ENCODE results near the gene A4GALT.
"Not testable (repeated sequence)": the region's sequence is repeated elsewhere in the genome, so short reads cannot be mapped to it uniquely, and the experiment has no call there.

A4GALT gene

DNA sequence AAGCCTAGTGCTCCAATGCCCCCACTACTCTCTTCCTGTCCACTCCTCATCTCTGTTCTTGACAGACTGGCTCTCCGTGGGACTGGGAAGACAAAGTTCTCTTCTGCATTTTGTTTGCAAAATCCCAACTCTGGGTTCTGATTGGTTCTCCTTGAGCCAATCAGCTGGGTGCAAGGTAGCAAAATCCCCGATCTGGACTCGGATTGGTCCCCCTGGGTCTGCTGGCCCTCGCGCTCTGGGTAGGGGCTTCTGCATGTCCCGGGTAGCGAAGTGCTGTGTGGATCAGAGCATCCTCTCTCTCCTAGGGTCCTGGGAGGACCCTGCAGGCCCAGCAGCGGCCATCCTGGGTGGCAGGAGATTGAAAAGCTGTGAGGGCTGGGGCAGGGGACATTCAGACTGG, 22.3 kb upstream of the A4GALT start:
- in situ Hi-C loops (cut with HindIII; ENCODE audit: low sequenced_read_pairs) = loop anchor here (5.0 kb wide), 2 partner anchors 61 to 111 kb away; no protein-coding TSS in a partner anchor

DNA sequence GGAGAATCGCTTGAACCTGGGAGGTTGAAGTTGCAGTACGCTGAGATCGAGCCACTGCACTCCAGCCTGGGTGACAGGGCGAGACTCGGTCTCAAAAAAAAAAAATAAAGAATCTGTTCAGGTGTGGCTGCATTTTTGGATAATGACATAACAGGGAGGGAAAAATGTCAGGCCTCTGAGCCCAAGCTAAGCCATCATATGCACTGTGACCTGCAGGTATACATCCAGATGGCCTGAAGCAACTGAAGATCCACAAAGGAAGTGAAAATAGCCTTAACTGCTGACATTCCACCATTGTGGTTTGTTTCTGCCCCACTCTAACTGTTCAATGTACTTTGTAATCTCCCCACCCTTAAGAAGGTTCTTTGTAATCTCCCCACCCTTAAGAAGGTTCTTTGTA, 19.6 kb upstream of the A4GALT start:
- in situ Hi-C loops (cut with HindIII; ENCODE audit: low sequenced_read_pairs) = loop anchor here (5.0 kb wide), 2 partner anchors 58 to 108 kb away; no protein-coding TSS in a partner anchor

DNA sequence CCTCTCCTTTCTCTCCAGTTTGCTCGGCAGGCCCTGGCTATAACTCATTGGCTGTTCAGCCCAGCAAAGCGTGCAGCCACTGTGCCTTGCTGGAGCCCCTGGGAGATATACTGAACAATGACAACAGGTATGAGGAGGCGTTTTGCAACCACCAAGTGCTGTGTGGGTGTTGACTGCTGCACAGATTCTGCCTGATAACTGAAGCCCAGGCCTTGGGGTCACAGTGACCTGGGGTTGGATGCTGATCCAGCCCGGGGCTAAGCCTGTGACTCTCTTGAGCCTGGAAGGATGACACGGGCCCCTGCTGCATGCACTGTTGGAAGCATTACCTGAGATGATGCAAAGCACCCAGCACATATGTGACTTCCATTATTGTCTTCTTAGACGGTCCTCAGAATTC, 13.7 kb upstream of the A4GALT start:
- in situ Hi-C loops (cut with HindIII; ENCODE audit: low sequenced_read_pairs) = no loop called here

DNA sequence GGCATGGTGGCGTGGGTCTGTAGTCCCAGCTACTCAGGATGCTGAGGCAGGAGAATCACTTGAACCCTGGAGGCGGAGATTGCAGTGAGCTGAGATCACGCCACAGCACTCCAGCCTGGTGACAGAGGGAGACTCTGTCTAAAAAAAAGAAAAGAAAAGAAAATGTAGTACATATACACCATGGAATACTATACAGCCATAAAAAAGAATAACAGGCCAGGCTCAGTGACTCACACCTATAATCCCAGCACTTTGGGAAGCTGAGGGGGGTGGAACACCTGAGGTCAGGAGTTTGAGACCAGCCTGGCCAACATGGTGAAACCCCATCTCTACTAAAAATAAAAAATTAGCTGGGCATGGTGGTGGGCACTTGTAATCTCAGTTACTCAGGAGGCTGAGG, 12.7 kb upstream of the A4GALT start:
- in situ Hi-C loops (cut with HindIII; ENCODE audit: low sequenced_read_pairs) = not testable (repeated sequence)

DNA sequence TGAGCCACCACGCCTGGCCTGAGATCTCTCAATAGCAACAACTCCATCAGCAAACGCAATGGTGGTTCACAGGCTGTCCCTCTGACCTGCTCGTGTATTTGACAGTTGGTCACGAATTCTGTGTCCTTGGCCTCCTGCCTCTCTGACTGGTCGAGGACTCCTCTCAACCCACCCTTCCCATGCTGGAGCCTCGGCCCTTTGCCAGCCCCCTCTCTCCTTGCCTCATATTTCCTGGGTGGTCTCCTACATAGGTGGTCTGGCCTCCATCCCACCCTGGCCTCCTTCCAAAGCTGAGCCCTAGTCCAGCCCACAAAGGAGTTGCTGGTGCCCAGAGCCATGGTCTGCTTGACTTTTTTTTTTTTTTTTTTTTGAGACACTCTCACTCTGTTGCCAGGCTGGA, 11.4 kb upstream of the A4GALT start:
- in situ Hi-C loops (cut with HindIII; ENCODE audit: low sequenced_read_pairs) = no loop called here

DNA sequence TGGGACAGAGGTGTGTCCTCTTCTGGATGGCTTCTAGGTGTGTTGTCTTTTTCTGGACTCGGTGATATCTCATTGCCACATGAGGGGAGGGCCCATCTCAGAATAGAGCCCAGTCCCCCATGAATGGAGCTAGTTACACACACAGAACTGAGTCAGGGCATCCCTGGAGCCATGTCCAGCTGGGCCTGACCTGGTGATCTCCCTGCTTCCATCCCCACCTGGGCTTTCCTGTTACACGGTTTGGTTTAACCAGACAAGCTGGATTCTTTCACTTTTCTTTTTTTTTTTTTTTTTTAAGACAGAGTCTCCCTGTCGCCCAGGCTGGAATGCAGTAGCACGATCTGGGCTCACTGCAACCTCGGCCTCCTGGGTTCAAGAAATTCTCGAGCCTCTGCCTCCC, 6.1 kb upstream of the A4GALT start:
- in situ Hi-C loops (cut with HindIII; ENCODE audit: low sequenced_read_pairs) = no loop called here

DNA sequence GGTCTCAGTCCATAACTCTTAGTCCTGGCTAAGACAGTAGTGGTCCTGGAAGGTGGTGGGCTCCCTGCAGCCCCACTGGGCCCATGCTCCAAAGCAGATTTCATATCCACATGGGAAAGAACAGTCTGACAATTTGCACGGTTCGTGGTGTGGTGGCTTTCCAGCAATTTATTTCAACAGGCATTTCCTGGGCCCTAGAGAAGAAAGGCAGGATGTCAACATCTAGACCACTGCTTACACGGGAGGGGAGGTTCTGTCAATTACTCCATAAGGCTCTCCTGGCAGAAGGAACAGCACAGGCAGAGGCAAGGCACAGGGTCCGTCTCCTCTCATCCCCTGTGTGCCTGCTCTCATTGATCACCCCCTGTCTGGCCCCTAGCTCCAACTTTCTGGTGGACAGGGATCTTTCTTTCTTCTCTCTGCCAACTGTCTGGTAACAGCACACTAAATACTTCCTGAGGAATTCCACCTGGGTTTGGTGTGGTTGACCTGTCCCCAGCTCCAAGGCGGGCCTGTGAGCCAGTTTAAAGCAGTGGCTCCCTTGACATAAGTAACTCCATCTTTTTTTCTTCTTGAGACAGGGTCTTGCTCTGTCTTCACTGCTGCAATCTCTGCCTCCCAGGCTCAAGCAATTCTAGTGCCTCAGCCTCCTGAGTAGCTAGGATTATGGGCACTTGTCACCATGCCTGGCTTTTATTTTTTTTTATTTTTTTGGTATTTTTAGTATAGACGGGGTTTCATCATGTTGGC, 5.1 kb upstream of the A4GALT start:
- in situ Hi-C loops (cut with HindIII; ENCODE audit: low sequenced_read_pairs) = no loop called here

DNA sequence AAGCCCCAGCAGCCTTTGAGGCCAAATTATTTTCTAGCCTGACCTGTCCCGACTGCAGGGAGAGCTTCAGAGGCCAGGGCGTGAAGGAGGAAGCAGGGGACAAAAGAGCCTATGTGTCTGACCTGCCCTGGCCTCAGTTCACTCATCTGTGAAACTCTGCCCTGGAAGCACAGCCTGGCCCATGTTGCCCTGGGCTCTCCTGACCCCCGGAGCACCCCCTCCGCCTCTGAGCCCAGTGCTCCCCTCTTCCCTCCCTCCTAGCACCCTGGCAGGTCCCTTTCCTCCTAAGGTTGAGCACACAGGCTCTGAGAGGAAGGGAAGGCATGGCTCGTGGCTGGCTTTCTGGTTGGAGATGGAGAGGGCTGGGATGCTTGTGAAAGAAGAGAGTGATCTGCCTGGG, 3.4 kb upstream of the A4GALT start:
- in situ Hi-C loops (cut with HindIII; ENCODE audit: low sequenced_read_pairs) = no loop called here

DNA sequence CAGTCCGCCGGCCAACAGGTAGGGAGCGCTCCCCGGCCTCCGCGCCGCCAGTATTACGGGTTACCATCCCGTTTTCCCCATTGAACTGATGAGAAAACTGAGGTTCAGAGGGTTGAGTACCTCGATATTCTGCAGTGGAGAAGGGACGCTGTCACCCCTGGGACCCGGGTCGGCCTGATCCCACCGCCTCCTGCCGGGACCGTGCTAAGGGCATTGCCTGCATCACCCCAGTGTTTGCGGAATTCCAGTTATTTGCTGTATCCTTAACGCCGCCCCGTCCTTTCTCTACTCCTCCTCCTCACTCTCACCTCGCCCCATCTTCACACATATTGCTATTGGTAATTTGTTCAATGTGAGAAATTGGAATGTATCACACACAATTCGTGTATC, 370 bp upstream of the A4GALT start:
- in situ Hi-C loops (cut with HindIII; ENCODE audit: low sequenced_read_pairs) = no loop called here

DNA sequence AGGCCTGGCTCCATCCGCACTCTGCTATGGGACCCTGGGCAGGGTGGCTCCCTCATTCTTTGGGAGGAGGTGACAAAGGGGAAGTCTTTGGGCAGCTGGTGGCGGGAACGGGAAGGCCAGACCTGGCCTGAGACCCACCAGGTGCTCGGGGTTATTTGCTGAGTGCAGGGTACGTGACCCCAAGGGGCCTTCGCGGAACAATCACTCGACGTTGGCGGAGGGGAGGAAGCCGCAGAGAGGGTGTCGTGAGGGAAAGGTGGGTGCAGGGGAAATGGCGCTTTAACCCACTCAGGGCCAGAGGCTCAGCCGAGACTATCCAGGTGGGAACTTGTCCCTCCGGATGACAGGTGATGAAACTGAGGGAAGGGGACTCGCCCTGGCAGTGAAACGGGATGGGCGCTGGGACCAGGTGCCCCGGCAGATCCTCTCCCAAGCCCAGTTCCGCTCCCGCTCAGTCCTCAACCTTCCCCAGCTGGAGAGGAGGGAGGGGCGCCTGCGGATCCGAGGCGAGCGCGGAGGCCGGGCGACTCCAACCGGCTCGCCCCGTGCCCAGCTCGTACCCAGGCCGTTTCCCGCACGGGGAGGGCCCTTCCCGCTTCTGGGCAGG, 911 bp downstream of the A4GALT start:
- in situ Hi-C loops (cut with HindIII; ENCODE audit: low sequenced_read_pairs) = no loop called here

DNA sequence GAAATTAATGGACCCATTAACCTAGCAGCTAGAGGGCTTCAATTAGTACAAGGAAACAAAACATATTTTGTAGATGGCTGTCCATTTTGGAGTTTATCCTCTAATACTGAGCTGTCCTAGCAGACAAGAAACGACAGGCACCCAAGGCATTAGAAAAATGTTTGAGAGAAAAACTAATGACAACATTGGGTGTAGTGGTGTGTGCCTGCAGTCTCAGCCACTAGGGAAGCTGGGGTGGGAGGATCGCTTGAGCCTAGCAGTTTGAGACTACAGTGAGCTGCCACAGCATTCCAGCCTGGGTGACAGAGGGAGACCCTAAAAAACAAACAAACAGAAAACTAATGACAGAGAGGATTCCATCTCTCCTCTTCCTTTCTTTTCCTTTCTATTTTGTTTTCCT, 1.5 kb downstream of the A4GALT start:
- in situ Hi-C loops (cut with HindIII; ENCODE audit: low sequenced_read_pairs) = no loop called here

DNA sequence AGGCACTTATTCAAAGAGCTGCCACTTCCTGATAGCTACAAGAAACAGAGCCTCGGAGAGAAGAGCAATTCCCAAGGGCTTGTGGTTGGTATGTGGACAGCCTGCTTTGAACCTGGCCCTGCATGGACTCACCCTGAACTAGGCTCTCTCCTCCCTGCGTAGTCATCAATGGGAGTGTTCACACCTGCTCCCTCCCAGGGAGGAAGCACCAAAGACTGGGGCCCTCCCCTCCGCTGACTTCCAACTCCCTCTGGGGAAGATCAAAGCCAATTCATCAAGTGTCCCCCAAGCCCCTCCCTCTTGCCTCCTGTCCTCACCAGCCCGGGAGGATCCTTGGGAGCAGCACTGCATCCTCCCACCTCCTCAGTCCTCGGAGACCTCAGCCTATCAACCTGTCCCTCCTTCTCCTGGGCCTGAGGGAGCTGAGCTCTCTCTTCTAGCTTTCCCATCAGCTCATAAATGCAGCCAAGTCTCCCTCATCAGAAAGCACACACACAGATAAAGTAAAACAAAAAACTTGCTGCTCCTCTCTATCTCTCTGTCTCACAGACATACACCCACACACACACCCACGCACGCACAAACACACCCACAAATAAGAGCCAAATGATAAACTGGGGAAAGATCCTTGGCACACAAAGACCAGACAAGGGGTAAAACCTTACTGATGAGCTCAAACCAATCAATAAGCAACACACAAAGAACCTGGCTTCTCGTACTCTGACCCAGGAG, 3.3 kb downstream of the A4GALT start:
- in situ Hi-C loops (cut with HindIII; ENCODE audit: low sequenced_read_pairs) = no loop called here

DNA sequence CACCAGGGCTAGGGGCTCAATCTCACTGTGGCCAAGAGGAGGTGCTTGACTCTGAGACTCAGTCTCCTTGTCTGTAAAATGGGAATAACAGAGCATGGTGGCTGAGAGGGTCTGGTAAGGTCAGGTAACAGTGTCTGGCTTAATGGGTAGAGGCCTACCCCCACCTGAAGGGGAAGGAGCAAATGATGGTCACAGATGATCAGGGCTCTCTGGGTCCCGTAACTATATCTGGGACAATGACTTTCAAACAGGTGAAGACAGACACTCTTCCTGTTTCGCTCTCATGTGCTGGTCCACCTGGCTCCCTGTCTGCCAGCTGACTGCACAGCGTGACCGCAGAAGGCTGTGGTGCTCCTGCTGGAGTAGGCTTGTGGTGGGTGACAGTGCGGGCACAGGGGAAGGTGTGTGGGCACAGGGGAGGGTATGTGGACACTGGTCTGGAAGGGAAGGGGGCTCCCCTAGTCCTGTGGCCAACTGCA, 4.0 kb downstream of the A4GALT start:
- in situ Hi-C loops (cut with HindIII; ENCODE audit: low sequenced_read_pairs) = no loop called here

DNA sequence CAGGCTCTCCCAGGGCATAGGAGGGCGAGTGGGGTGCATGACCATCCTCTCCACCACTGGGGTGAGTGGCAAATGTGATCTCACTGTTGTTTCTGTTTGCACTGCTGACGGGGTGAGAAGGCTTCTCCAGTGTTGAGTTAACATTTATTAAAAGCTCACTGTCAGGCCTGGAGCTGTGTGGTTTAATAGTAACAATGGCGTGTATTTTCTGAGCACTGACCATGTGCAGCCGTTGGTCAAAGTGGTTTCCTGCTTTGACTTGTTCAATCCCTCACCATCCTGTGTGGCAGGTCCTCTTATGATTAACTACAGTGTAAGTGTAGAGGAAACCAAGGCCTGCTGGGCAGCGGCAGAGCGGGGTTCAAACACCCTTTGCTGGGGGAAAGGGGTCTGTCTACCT, 4.4 kb downstream of the A4GALT start:
- in situ Hi-C loops (cut with HindIII; ENCODE audit: low sequenced_read_pairs) = no loop called here

DNA sequence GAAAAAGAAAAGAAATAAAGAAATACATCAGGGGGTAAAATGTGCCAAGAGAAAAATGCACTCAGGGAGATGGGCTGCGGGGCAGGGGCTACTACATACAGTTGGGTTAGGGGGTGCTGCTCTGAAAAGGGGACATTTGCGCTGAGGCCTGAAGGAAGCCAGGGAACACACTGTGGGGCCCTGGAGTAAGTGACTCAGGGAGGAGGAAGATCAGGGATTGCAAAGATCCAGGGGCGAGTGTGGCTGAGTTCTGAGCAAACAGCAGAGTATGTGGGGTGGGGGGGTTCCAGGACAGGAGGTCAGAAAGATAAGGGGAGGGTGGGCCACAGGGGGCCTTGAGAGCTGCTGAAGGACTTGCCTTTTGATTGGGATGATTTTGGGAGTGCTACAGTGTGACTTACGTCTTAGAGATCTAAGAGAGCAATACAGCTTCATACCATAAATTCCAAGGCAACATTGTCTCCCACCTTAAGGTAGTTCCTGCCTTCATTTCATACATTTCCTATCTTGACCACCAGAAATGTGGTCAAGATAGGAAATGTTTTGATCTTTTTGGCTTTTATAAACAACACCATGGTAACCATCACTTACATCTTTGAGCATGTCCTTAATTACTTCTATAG, 5.8 kb downstream of the A4GALT start:
- in situ Hi-C loops (cut with HindIII; ENCODE audit: low sequenced_read_pairs) = no loop called here

DNA sequence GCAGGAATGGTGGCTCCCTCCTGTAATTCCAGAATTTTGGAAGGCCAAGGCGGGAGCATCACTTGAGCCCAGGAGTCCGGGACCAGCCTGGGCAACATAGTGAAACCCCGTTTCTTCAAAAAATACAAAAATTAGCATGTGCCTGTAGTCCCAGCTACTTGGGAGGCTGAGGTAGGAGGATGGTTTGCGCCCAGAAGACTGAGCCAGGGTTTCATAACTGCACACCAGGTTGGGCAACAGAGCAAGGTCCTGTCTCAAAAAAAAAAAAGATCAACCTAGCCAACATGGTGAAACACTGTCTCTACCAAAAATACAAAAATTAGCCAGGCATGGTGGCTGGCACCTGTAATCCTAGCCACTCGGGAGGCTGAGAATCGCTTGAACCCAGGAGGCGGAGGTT, 6.4 kb downstream of the A4GALT start:
- in situ Hi-C loops (cut with HindIII; ENCODE audit: low sequenced_read_pairs) = no loop called here

DNA sequence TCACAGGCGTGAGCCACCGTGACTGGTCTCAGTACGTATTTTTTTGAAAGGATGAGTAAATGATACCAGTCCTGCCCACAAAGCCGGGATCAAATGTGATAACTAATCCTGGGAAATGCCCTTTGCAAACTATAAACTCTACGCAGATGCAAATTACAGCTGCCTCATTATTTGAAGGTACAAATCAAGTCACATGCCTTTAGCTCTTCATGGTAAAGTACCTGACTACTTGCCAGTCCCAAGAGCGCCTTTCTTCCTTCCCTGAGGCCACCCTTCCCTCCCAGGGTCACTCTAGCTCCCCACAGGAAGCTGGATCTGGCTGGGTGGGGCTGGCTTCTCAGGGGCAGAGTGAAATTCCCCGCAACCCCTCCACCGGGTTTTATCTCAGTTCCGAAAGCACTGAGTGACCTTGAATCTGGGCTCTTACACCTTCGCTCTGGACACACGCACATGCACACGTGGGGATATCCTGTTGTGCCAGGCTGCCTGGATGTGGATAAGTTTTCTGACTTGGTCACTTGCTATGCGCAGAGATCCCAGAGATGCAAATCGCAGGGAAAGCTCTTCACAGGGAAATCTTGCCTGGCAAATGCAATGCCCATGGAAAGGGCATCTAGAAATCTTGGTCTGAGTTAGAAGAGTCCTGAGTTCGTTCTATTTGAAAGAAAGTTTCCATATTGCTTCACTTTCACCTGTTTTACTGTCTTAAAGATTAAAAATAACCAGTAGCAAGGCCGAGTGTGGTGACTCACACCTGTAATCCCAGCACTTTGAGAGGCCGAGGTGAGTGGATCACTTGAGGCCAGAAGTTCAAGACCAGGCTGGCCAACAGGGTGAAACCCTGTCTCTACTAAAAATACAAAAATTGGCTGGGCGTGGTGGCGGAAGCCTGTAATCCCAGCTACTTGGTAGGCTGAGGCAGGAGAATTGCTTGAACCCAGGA, 8.5 kb downstream of the A4GALT start:
- in situ Hi-C loops (cut with HindIII; ENCODE audit: low sequenced_read_pairs) = no loop called here

DNA sequence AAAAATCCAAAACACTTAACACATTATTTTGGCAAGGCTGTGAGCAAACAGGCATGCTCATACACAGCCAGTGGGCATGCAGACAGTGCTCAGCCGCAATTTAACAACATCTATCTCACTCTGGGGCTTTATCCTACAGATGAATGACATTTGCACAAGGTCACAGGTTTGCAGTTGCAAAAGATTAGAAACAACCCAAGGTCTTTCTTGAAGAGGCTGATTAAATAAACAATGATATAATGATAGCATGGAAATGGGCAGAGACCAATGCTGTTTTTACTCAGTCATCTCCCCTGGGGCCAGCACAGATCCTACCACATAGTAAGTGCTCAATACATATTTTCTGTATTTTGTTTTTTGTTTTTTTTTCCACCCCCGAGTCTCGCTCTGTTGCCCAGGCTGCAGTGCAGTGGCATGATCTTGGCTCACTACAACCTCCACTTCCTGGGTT, 9.4 kb downstream of the A4GALT start:
- in situ Hi-C loops (cut with HindIII; ENCODE audit: low sequenced_read_pairs) = no loop called here

DNA sequence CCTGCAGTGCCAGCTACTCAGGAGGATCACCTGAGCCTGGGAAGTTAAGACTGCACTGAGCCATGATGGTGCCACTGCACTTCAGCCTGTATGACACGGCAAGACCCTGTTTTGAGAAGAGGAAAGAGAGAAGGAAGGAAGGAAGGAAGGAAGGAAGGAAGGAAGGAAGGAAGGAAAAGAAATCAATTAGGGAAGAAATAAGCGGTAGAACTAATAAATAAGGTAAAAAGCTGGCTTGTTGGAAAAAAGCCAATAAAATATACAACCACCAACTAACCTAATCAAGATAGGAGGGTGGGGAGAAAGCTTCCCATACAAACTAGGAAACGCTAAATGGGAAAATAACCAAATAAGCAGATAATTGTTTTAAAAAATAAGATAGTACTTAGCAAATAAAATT, 12.3 kb downstream of the A4GALT start:
- in situ Hi-C loops (cut with HindIII; ENCODE audit: low sequenced_read_pairs) = no loop called here

DNA sequence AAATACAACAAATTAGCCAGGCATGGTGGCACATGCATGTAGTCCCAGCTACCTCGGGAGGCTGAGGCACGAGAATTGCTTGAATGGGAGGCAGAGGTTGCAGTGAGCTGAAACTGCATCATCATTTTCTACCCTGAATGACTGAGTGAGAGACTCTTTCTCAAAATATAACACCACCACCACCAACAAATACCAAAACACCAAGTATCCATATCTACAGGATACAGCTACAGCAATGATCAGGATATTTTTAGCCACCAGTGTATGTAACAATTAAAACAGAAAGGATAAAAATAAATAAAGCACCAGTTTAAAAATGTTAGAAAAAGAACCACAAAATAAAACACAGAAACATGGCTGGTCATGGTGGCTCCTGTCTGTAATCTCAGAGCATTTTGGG, 13.2 kb downstream of the A4GALT start:
- in situ Hi-C loops (cut with HindIII; ENCODE audit: low sequenced_read_pairs) = no loop called here

Measured in endothelial cell of hepatic sinusoid (primary cell).